K562 (cell line): ENCODE results near the gene PTRH1. TPM values are rescaled to one million over a fixed set of nuclear protein-coding genes. Genes with fewer than 3 reads are reported as not detected.

Experiments used
- L3MBTL2 ChIP-seq: fragments of 450-650 bp; IDR thresholded peaks from 2 replicates; pipeline ENCODE4 v1.6.1; 2016; ENCODE audit warnings: mild to moderate bottlenecking, moderate library complexity
- PPARD ChIP-seq: fragments of 250-450 bp; sonication (Bioruptor Pico); IDR thresholded peaks from 2 replicates; pipeline ENCODE4 v1.8.0; 2022; ENCODE audit warnings: inconsistent platforms, mild to moderate bottlenecking, moderate library complexity
- ZEB2 ChIP-seq: fragments of 450-650 bp; IDR thresholded peaks from 2 replicates; pipeline ENCODE4 v1.6.1; 2016
- ZNF316 ChIP-seq: fragments of 450-650 bp; IDR thresholded peaks from 2 replicates; pipeline ENCODE4 v1.6.1; 2016
- polyA plus RNA-seq, 8 experiments: library from polyadenylated mRNA; depleted of rRNA in 4 of 8; stranded (reverse) in 5 of 8; unstranded in 3 of 8; fragments of >200 nt; fragmentation: Nextera tagmentation in 2 of 8; fragmentation: Illumina TruSeq in 1 of 8; extraction: Ambion mirVana in 2 of 8; extraction: Trizol in 1 of 8; gene quantifications; 2 replicates each; pipeline versions ENCODE4 v1.2.1 to v1.2.3, GENCODE V29; 2011 to 2014; ENCODE audit warnings: inconsistent platforms in 1 of 8, missing spikeins in 1 of 8
- total RNA-seq, 7 experiments: library from RNA; depleted of rRNA in 6 of 7; stranded (reverse); fragments of >200 nt in 6 of 7; fragmentation: Illumina TruSeq in 2 of 7; extraction: Trizol in 2 of 7; gene quantifications; 2 replicates each; pipeline versions ENCODE4 v1.2.1 to v1.2.3, GENCODE V29; 2011 to 2021; ENCODE audit warnings: low replicate concordance in 1 of 7
- TF ChIP-seq, protein P1 (sequence below): sonication (generic); formaldehyde crosslinking; IDR thresholded peaks from 2 replicates; pipeline ENCODE4 v1.8.1; 2023; ENCODE audit warnings: mild to moderate bottlenecking, missing genetic modification reagents
- TF ChIP-seq, protein P2 (sequence below): fragments of 250-450 bp; sonication (Bioruptor Pico); IDR thresholded peaks from 2 replicates; pipeline ENCODE4 v1.4.0; 2020; ENCODE audit warnings: mild to moderate bottlenecking, moderate library complexity, borderline replicate concordance
- TF ChIP-seq, protein P3 (sequence below): fragments of 450-650 bp; IDR thresholded peaks from 2 replicates; pipeline ENCODE4 v1.6.1; 2016; ENCODE audit warnings: mild to moderate bottlenecking, moderate library complexity

The PTRH1 gene
- total and polyA plus RNA-seq, 9 of the 15 experiments (the other 6 are each of a cell fraction or from before 2014, with no cell fraction given) = 0.63 to 43.1 (median 5.7) TPM

DNA sequence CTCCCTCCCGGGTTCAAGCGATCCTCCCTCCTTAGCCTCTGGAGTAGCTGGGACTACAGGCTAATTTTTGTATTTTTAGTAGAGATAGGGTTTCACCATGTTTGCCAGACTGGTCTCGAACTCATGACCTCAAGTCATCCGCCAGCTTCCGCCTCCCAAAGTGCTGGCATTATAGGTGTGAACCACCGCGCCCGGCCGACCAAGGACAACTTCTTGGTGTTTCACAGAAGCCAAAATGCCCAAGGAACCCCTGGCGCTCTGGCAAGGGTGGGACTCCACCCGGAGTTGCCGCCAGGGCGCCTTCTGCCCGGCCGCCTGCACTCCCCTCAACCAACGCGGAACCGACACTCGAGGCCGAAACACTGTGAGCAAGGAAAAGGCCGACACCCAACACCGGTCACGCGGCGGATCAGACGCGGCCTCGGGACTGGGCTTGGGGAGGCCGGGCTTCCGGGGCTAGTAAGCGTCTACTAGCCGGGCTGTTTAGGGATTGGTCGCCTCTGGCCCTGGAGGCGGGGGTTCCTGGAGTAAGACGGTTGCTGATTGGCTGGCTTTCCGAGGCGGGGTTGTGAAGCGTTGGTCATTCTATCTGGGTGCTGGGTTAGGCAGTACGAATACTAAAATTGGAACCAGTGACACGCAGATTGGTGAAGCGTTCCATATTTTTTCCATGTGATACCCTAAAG, 16.3 kb downstream of the PTRH1 start (continued):
- TF ChIP-seq, protein P1, sequence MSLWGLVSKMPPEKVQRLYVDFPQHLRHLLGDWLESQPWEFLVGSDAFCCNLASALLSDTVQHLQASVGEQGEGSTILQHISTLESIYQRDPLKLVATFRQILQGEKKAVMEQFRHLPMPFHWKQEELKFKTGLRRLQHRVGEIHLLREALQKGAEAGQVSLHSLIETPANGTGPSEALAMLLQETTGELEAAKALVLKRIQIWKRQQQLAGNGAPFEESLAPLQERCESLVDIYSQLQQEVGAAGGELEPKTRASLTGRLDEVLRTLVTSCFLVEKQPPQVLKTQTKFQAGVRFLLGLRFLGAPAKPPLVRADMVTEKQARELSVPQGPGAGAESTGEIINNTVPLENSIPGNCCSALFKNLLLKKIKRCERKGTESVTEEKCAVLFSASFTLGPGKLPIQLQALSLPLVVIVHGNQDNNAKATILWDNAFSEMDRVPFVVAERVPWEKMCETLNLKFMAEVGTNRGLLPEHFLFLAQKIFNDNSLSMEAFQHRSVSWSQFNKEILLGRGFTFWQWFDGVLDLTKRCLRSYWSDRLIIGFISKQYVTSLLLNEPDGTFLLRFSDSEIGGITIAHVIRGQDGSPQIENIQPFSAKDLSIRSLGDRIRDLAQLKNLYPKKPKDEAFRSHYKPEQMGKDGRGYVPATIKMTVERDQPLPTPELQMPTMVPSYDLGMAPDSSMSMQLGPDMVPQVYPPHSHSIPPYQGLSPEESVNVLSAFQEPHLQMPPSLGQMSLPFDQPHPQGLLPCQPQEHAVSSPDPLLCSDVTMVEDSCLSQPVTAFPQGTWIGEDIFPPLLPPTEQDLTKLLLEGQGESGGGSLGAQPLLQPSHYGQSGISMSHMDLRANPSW = no peak
- TF ChIP-seq ZEB2 (no peak), L3MBTL2 (peak; percentile 100), PPARD (no peak), ZNF316 (no peak)
- TF ChIP-seq, protein P2, sequence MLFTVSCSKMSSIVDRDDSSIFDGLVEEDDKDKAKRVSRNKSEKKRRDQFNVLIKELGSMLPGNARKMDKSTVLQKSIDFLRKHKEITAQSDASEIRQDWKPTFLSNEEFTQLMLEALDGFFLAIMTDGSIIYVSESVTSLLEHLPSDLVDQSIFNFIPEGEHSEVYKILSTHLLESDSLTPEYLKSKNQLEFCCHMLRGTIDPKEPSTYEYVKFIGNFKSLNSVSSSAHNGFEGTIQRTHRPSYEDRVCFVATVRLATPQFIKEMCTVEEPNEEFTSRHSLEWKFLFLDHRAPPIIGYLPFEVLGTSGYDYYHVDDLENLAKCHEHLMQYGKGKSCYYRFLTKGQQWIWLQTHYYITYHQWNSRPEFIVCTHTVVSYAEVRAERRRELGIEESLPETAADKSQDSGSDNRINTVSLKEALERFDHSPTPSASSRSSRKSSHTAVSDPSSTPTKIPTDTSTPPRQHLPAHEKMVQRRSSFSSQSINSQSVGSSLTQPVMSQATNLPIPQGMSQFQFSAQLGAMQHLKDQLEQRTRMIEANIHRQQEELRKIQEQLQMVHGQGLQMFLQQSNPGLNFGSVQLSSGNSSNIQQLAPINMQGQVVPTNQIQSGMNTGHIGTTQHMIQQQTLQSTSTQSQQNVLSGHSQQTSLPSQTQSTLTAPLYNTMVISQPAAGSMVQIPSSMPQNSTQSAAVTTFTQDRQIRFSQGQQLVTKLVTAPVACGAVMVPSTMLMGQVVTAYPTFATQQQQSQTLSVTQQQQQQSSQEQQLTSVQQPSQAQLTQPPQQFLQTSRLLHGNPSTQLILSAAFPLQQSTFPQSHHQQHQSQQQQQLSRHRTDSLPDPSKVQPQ (CRISPR knock-in tag) = peak; percentile 85; the same call in 1 of the 2 replicates
- TF ChIP-seq, protein P3, sequence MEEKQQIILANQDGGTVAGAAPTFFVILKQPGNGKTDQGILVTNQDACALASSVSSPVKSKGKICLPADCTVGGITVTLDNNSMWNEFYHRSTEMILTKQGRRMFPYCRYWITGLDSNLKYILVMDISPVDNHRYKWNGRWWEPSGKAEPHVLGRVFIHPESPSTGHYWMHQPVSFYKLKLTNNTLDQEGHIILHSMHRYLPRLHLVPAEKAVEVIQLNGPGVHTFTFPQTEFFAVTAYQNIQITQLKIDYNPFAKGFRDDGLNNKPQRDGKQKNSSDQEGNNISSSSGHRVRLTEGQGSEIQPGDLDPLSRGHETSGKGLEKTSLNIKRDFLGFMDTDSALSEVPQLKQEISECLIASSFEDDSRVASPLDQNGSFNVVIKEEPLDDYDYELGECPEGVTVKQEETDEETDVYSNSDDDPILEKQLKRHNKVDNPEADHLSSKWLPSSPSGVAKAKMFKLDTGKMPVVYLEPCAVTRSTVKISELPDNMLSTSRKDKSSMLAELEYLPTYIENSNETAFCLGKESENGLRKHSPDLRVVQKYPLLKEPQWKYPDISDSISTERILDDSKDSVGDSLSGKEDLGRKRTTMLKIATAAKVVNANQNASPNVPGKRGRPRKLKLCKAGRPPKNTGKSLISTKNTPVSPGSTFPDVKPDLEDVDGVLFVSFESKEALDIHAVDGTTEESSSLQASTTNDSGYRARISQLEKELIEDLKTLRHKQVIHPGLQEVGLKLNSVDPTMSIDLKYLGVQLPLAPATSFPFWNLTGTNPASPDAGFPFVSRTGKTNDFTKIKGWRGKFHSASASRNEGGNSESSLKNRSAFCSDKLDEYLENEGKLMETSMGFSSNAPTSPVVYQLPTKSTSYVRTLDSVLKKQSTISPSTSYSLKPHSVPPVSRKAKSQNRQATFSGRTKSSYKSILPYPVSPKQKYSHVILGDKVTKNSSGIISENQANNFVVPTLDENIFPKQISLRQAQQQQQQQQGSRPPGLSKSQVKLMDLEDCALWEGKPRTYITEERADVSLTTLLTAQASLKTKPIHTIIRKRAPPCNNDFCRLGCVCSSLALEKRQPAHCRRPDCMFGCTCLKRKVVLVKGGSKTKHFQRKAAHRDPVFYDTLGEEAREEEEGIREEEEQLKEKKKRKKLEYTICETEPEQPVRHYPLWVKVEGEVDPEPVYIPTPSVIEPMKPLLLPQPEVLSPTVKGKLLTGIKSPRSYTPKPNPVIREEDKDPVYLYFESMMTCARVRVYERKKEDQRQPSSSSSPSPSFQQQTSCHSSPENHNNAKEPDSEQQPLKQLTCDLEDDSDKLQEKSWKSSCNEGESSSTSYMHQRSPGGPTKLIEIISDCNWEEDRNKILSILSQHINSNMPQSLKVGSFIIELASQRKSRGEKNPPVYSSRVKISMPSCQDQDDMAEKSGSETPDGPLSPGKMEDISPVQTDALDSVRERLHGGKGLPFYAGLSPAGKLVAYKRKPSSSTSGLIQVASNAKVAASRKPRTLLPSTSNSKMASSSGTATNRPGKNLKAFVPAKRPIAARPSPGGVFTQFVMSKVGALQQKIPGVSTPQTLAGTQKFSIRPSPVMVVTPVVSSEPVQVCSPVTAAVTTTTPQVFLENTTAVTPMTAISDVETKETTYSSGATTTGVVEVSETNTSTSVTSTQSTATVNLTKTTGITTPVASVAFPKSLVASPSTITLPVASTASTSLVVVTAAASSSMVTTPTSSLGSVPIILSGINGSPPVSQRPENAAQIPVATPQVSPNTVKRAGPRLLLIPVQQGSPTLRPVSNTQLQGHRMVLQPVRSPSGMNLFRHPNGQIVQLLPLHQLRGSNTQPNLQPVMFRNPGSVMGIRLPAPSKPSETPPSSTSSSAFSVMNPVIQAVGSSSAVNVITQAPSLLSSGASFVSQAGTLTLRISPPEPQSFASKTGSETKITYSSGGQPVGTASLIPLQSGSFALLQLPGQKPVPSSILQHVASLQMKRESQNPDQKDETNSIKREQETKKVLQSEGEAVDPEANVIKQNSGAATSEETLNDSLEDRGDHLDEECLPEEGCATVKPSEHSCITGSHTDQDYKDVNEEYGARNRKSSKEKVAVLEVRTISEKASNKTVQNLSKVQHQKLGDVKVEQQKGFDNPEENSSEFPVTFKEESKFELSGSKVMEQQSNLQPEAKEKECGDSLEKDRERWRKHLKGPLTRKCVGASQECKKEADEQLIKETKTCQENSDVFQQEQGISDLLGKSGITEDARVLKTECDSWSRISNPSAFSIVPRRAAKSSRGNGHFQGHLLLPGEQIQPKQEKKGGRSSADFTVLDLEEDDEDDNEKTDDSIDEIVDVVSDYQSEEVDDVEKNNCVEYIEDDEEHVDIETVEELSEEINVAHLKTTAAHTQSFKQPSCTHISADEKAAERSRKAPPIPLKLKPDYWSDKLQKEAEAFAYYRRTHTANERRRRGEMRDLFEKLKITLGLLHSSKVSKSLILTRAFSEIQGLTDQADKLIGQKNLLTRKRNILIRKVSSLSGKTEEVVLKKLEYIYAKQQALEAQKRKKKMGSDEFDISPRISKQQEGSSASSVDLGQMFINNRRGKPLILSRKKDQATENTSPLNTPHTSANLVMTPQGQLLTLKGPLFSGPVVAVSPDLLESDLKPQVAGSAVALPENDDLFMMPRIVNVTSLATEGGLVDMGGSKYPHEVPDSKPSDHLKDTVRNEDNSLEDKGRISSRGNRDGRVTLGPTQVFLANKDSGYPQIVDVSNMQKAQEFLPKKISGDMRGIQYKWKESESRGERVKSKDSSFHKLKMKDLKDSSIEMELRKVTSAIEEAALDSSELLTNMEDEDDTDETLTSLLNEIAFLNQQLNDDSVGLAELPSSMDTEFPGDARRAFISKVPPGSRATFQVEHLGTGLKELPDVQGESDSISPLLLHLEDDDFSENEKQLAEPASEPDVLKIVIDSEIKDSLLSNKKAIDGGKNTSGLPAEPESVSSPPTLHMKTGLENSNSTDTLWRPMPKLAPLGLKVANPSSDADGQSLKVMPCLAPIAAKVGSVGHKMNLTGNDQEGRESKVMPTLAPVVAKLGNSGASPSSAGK = peak; percentile 100
